Activated T-cell treated with anti-CD3 and anti-CD28 coated beads, Interleukin-2, amount 50 U/mL, for 48 hours (primary cell): ENCODE data around the gene IDUA.

Experiments used
- DNase-seq, 2 experiments: peaks; one replicate each; pipeline ENCODE4 v3.0.0-alpha.2; 2020

IDUA gene

GRCh38 chr4:1047976-1048772 lies 61.3 kb downstream of the IDUA start:
- peak; percentile 16 for DNase-seq

GRCh38 chr4:1048773-1049590 lies 62.1 kb downstream of the IDUA start:
- peak; percentile 41 to 59 for DNase-seq

GRCh38 chr4:1049591-1049905 lies 62.7 kb downstream of the IDUA start:
- DNase-seq, result peak; percentile 14

GRCh38 chr4:1050486-1051213 lies 63.8 kb downstream of the IDUA start:
- peak; percentile 14 to 16 for DNase-seq

- peak; percentile 11 to 12 for DNase-seq
Measured at GRCh38 chr4:1051472-1051871, 64.6 kb downstream of the IDUA start.

- DNase-seq, result peak; percentile 12 to 13
Measured at GRCh38 chr4:1052231-1052671, 65.4 kb downstream of the IDUA start.

- DNase-seq, result peak; percentile 7 to 13
Measured at GRCh38 chr4:1053080-1053661, 66.3 kb downstream of the IDUA start.

- DNase-seq, result peak in 1 of 2 experiments; percentile 13
Measured at GRCh38 chr4:1053891-1054290, 67.0 kb downstream of the IDUA start.
